ENCODE data around the gene FSD1. TPM values are rescaled to one million over a fixed set of nuclear protein-coding genes. Genes with fewer than 3 reads are reported as not detected.
A peak's percentile ranks its signal among the peaks of the same experiment; 100 is the strongest.

The FSD1 gene
- total RNA-seq, 1 donor from 2014 or later, result 17.7 TPM

DNA sequence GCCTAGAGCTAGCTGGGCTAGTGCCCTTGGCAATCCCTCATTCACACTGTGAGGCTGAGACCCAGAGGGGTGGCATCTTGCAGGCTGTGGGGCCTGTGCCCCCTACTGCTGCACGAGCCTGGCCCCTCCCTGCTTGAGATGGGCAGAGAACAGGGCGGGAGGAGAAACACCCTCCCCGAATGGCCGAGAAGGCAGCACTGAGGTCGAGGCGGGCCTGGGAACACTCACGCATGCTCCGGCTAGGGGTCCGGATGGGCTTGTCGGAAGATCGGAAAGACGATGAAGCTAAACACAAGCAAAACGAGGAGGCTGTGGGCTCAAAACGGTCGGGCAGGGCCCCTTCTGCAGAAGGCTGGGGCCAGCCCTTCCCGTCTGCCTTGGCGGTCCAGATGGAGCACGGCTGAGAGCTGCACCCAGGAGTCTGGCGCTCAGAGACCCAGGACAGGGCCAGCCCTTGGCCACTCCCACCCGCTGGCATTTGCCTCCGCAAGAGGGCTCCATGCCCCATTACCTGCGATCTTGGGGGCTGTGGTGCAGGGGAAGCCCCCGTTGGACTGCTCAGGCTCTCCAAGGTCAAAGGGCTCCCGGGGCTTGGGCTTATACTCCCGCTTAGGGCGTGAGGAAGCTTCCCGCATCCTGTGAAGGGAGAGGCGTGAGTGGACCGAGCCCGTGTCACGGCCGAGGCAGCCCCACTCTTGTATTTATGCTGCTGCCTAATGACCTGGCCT lies 57.9 kb downstream of the FSD1 start:
- Mint-ChIP-seq H3K9me3 (no peaks in the 10 kb centered on the region), H3K4me1 (no peaks in the 10 kb centered on the region), H3K27ac (peak overlapping the region; percentile 69), H3K36me3 (peaks cover 7% of the 10 kb centered on the region), H3K4me3 (no peak overlapping the region), H3K27me3 (ENCODE audit: low read depth) (no peaks in the 10 kb centered on the region)
- no peak for DNase-seq (ENCODE audit: low spot score in 2 of 2, unreplicated experiment in 2 of 2)
- no peak for TF ChIP-seq CTCF (IDR thresholded peaks at IDR 0.05; ENCODE audit: unreplicated experiment)

- Mint-ChIP-seq H3K36me3 (peaks cover 7% of the 10 kb centered on the region), H3K27me3 (ENCODE audit: low read depth) (no peaks in the 10 kb centered on the region), H3K4me1 (peaks cover 4% of the 10 kb centered on the region), H3K4me3 (no peak overlapping the region), H3K27ac (no peak overlapping the region), H3K9me3 (no peaks in the 10 kb centered on the region)
- no peak for DNase-seq (ENCODE audit: low spot score in 2 of 2, unreplicated experiment in 2 of 2)
- TF ChIP-seq CTCF (IDR thresholded peaks at IDR 0.05; ENCODE audit: unreplicated experiment), result no peak
Observed at GRCh38 chr19:4362831-4363545, 58.6 kb downstream of the FSD1 start.

- no peak for DNase-seq (ENCODE audit: low spot score in 2 of 2, unreplicated experiment in 2 of 2)
- peaks cover 7% of the 10 kb centered on the region for H3K36me3 Mint-ChIP-seq
- peak overlapping the region; percentile 66 for H3K27ac Mint-ChIP-seq
- H3K4me1 Mint-ChIP-seq, result peaks cover 12% of the 10 kb centered on the region
- H3K27me3 Mint-ChIP-seq (ENCODE audit: low read depth), result no peaks in the 10 kb centered on the region
- H3K4me3 Mint-ChIP-seq, result no peak overlapping the region
- H3K9me3 Mint-ChIP-seq, result no peaks in the 10 kb centered on the region
- TF ChIP-seq CTCF (IDR thresholded peaks at IDR 0.05; ENCODE audit: unreplicated experiment), result no peak
Observed at GRCh38 chr19:4363571-4364304, 59.3 kb downstream of the FSD1 start.

DNA sequence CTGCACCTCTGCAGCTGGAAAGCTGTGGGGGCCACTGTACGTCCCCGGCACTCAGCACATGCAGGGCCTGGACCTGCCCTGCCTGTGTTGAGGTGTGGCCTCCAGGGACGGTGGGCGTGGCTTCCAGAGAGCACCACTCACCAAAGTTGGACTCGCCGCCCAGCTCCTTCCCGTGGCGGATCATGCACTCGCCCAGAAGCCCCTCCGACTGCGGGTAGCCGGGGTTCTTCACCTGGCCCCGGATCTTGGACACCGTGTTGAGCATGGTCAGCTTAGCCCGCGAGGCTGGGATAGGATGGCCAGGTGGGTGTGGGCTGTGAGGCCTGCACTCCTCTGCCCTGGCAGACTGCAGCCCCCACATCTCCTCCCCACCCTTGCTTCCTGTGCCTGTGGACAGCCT lies 60.9 kb downstream of the FSD1 start:
- no peak for DNase-seq (ENCODE audit: low spot score in 2 of 2, unreplicated experiment in 2 of 2)
- H3K36me3 Mint-ChIP-seq, result peaks cover 6% of the 10 kb centered on the region
- H3K27me3 Mint-ChIP-seq (ENCODE audit: low read depth), result no peaks in the 10 kb centered on the region
- no peak overlapping the region for H3K27ac Mint-ChIP-seq
- TF ChIP-seq CTCF (IDR thresholded peaks at IDR 0.05; ENCODE audit: unreplicated experiment), result no peak
- no peaks in the 10 kb centered on the region for H3K9me3 Mint-ChIP-seq
- H3K4me1 Mint-ChIP-seq, result peaks cover 20% of the 10 kb centered on the region
- H3K4me3 Mint-ChIP-seq, result no peak overlapping the region

DNA sequence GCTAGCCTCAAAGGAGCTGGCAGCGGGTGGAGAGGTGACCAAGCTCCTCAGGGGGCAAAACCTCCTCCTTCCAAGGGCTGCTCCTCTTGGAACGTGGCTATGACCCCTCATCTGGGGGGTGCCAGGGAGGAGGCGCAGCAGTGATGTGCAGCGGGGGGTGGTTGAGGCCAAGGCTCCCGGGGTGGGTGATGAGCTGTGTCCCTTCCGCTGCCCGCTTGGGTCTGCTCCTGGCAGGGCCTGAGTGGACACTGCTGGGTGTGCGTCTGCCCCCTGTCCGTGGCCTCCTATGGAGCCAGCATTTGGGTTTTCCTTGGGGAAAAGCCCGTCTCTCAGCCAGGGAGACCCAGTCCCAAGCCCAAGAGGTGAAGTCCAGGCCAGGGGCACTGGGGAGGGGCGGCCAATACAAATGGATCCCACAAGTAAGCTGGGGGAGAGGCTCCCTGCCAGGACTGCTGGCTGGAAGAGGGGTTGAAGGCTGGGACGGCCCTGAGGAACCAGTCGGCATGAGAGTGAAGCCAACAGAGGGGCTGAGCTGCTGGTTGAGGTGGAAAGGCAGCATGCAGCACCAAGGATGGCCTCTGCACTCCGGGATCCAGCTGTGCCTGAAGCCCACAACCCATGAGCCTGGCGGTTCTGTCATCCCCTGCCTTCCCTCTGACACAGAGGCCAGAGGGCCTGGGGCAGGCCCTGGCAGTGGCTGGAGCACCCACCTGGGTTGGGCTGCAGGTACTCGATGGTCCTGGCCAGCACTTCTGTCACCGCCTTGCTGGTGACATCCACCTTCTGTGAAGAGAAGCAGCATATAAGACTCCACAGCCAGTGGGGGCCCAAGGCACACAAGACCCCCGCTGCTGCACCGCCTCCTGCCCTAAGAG lies 61.6 kb downstream of the FSD1 start:
- no peaks in the 10 kb centered on the region for H3K9me3 Mint-ChIP-seq
- peaks cover 6% of the 10 kb centered on the region for H3K36me3 Mint-ChIP-seq
- H3K4me3 Mint-ChIP-seq, result no peak overlapping the region
- H3K4me1 Mint-ChIP-seq, result peaks cover 26% of the 10 kb centered on the region
- no peaks in the 10 kb centered on the region for H3K27me3 Mint-ChIP-seq (ENCODE audit: low read depth)
- no peak for TF ChIP-seq CTCF (IDR thresholded peaks at IDR 0.05; ENCODE audit: unreplicated experiment)
- no peak for DNase-seq (ENCODE audit: low spot score in 2 of 2, unreplicated experiment in 2 of 2)
- H3K27ac Mint-ChIP-seq, result peak overlapping the region; percentile 25

All from mesothelial cell of epicardium (in vitro differentiated cells).